Stimulated activated CD8-positive, alpha-beta memory T cell treated with anti-CD3 and anti-CD28 coated beads, Interleukin-15, amount 100 ng/mL, for 48 hours (primary cell): Measurements from ENCODE around the gene SNRPA1.

ENCODE experiments used
- DNase-seq, 2 donors: peaks; one replicate each; pipeline ENCODE4 v3.0.0-alpha.2; 2020; ENCODE audit warnings: low read depth in 2 of 2

SNRPA1 gene

GRCh38 chr15:101244036-101244781 is 50.8 kb downstream of the SNRPA1 start:
- no peak for DNase-seq

DNA sequence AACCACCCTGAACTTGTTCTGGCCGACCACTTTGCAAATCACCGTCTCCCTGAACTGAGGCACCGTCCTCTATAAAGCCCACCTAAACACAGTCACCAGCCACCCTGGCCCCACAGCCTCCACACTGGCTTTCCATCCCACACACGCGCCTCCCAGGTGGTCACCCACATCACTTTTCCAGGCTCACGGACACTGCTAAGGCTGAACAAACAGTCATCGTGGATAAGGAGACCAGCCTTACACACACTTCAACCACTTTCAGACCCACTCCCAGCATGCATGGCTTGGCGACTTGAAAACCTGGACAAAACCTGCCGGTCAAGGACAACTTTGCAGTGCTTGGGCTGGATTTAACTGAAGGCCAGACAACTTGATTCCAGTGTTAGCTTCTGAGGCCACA is 51.6 kb downstream of the SNRPA1 start:
- DNase-seq: no peak

GRCh38 chr15:101242999-101243336 is 52.1 kb downstream of the SNRPA1 start:
- no peak for DNase-seq

DNA sequence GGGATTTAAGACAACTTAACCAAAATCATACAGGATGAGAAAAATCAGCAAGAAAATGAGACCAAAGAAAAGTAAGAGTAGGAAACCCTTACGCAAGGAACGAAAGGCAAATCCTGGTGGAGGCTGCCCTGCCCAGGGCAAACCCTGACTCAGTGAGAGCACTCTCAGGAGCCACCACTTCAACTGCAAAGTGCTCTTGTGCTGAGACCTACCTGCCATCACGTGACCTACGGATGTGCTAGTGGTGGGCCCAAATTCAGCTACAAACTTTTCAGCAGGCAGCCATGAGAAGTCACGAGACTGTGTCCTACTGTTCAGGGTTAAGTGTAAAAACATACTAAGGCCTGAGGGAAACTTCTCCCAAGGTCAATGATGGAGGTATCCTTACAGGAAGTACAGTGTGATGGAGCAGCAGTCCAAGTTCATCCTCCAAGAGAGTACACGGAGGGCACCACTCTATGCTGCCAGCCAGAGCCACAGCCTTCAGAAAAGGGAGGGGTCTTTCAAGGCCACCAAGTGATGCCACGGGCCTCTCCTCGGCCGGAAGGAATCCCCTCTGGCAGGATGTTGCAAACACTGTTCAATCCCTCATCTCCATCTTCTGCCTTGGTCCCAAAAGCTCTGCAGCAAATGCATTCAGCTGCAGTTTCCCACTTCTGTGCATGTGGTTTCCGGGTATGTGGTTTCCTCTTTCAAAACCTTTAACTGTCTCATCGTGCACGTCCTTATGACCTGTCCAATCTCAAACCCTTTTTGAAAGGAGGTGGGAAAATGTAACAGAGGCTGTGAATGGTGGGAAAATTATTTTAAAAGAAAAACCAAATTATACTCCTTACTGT is 52.7 kb downstream of the SNRPA1 start:
- DNase-seq: peak; percentile 16 to 32

- no peak for DNase-seq
Observed at GRCh38 chr15:101240358-101240757, 54.7 kb downstream of the SNRPA1 start.

DNA sequence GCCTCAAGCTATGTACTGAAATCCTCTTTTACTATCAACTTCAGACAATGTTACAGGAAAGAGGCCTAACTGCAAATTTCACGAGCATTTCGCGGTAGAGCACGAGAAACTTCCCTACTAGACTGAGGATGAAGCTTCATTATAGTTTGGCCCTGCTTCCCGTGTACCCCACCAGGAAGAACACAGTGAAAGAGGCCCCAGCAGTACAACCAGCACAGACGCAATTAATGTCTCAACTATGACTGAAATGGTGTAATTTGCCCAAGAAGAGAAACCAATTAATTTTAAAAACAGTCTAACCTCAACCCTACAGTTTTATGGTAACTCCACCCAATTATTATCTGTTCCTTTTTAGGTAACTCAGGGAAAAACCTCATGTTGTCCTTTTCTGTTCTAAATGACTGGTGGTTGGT is 55.3 kb downstream of the SNRPA1 start:
- no peak for DNase-seq

- no peak for DNase-seq
Observed at GRCh38 chr15:101237251-101237650, 57.8 kb downstream of the SNRPA1 start.

GRCh38 chr15:101233651-101234280 is 61.3 kb downstream of the SNRPA1 start:
- DNase-seq: no peak

DNA sequence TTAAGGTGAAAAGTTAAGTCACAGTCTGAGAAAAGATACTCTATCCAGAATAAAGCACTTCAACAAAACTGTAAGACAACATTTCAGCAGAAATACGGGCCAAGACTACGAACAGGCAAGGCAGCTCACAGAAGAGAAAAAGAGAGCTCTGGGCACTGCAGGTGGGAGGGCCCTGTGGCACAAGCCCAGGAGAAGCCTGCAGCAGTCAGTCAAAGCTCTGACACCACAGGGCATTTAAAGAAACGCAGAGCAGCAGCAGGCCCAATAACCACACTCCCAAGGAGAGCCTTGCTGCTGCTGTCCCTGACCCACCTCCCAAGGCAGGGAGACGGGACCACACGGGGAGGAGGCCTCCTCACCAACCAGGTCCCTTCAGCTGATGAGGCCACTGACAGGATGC is 62.4 kb downstream of the SNRPA1 start:
- DNase-seq: no peak
